SK-N-SH (cell line): ENCODE data around the gene TCTN1.

Source experiments
- CTCF ChIP-seq: fragments of 200-600 bp; sonication (generic); IDR thresholded peaks from 2 replicates; pipeline ENCODE4 v1.6.1; 2017; ENCODE audit warnings: antibody characterized with exemption, mild to moderate bottlenecking, moderate library complexity
- RAD21 ChIP-seq: IDR thresholded peaks from 2 replicates; pipeline ENCODE4 v1.6.1; 2012; ENCODE audit warnings: mild to moderate bottlenecking, low read length
- RXRA ChIP-seq: IDR thresholded peaks from 2 replicates; pipeline ENCODE4 v1.4.0; 2012; ENCODE audit warnings: low read depth, mild to moderate bottlenecking, borderline replicate concordance
- SMC3 ChIP-seq: IDR thresholded peaks from 2 replicates; pipeline ENCODE4 v1.6.1; 2012; ENCODE audit warnings: low read depth, low read length, improper control_type of control experiment

- TF ChIP-seq SMC3 (no peak), CTCF (no peak), RAD21 (no peak), RXRA (no peak)
These were observed 72.5 kb downstream of the TCTN1 start for GRCh38 chr12:110686294-110686903.
